Measurements from ENCODE around the gene COX7B2. TPM values are rescaled to one million over a fixed set of nuclear protein-coding genes. Genes with fewer than 3 reads are reported as not detected.

COX7B2 gene
- total RNA-seq, 1 donor from 2014 or later = not detected

- no peak for DNase-seq (ENCODE audit: low read depth in 2 of 2)
Observed at GRCh38 chr4:46890056-46890455, 19.0 kb downstream of the COX7B2 start.

GRCh38 chr4:46889410-46889809 is 19.6 kb downstream of the COX7B2 start:
- DNase-seq (ENCODE audit: low read depth in 2 of 2) = no peak

GRCh38 chr4:46886711-46887110 is 22.3 kb downstream of the COX7B2 start:
- peak; percentile 4 to 35 for DNase-seq (ENCODE audit: low read depth in 2 of 2)

- DNase-seq (ENCODE audit: low read depth in 2 of 2) = no peak
Observed at GRCh38 chr4:46878641-46879040, 30.4 kb downstream of the COX7B2 start.

GRCh38 chr4:46874811-46875210 is 34.2 kb downstream of the COX7B2 start:
- DNase-seq (ENCODE audit: low read depth in 2 of 2) = no peak

GRCh38 chr4:46870411-46870810 is 38.6 kb downstream of the COX7B2 start:
- no peak for DNase-seq (ENCODE audit: low read depth in 2 of 2)

DNA sequence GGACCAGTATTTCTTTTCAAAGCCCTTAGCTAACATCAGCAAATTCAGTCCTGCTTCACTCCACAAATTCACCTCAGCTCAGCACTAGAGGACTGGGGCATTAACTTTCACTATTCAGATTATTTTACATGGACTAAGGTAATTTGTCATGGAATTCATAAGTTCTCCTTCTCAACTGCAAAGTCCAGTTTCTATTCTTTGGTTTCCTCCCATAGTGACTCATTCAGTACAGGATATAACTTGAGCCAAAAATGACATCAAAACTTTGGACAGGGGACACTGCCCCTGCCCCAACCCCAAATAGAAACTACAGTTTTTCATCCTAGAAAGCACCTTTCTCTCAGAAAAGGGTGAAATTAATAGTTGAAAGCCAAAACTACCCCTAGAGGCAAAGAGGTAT is 52.7 kb downstream of the COX7B2 start:
- DNase-seq (ENCODE audit: low read depth in 2 of 2) = peak in 1 of 2 donors; percentile 41

GRCh38 chr4:46852800-46853199 is 56.2 kb downstream of the COX7B2 start:
- DNase-seq (ENCODE audit: low read depth in 2 of 2) = no peak

GRCh38 chr4:46850026-46850425 is 59.0 kb downstream of the COX7B2 start:
- DNase-seq (ENCODE audit: low read depth in 2 of 2) = no peak

GRCh38 chr4:46844325-46844917 is 64.6 kb downstream of the COX7B2 start:
- DNase-seq (ENCODE audit: low read depth in 2 of 2) = peak; percentile 57 to 77

- no peak for DNase-seq (ENCODE audit: low read depth in 2 of 2)
Observed at GRCh38 chr4:46839128-46839527, 69.9 kb downstream of the COX7B2 start.

DNA sequence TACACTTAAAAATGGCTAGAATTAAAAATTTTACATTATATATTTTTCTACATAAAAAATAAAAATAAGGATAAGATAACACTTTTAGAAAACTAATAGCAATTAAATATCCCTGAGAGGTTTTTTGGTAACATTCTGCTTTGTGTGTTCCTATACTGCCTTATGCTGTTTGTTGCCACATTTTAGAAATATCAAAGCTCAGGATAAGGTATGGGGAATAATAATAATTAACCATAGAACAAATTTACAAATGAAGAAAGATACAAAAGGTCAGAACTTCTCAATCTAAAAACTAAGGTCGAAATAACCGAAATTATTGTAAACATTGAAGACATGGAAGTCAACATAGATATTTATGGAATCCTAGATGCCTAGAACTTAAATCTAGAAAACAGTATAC is 71.4 kb downstream of the COX7B2 start:
- no peak for DNase-seq (ENCODE audit: low read depth in 2 of 2)

DNA sequence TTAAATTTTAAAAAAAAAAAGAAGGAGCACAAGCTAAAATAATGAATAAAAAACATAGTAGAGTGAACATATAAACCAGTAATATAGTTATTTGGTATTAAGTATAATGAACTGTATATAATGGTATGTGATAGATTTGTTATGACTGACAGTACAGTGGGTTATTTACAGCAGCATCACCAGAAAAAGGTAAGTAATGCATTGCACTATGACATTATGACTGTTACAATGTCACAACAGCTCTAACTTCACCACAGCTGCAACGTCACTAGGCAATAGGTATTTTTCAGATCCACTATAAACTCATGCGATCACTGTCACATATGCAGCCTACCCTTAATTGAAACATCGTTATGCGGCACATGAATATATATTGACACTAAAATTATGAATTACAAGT is 72.5 kb downstream of the COX7B2 start:
- DNase-seq (ENCODE audit: low read depth in 2 of 2) = no peak

DNA sequence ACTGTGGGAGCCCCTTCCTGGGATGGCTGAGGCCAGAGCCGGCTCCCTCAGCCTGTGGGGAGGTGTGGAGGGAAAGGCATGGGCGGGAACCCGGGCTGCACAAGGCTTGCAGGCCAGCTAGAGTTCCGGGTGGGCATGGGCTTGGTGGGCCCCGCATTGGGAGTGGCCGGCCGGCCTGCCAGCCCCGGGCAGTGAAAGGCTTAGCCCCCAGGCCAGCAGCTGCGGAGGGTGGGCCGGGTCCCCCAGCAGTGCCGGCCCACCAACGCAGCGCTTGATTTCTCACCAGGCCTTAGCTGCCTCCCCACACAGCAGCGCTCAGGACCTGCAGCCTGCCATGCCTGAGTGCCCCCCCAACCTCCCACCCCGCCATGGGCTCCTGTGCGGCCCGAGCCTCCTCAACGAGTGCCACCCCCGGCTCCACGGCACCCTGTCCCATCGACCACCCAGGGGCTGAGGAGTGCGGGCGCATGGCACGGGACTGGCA is 78.0 kb downstream of the COX7B2 start:
- no peak for DNase-seq (ENCODE audit: low read depth in 2 of 2)

- DNase-seq (ENCODE audit: low read depth in 2 of 2) = no peak
Observed at GRCh38 chr4:46820154-46820553, 88.9 kb downstream of the COX7B2 start.

DNA sequence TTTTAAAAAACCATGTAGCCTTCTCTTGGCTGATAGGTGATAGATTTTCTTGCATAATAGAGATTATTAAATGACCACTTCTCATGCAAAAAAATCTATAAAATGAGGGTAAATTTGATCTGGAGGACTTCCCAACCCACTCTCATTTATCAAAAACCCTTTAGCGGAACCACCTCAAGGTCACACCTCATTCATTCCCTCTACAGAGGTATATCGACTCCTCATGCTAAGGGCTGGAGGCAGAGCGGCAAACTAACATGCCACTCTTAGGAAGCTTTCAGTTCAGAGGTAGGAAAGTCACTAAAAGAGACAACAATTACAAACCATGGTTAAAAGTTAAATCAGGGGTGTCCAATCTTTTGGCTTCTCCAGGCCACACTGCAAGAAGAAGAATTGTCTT is 90.0 kb downstream of the COX7B2 start:
- no peak for DNase-seq (ENCODE audit: low read depth in 2 of 2)

DNA sequence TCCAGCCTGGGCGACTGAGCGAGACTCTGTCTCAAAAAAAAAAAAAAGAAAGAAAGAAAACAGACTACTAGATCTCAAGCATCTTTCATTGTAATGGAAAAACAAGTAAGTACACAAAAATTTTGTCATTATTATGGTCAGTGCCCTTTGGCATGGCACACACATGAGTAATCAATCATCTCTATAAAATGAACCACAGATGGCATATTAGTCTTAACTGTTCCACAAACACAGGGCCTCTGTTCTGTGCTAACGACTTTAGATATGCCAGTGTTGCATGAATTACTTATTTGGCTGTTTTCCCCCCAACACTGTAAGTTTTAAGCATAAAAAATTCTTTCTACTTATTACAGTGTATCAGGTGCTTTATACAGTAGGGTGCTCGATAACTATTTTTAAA is 90.4 kb downstream of the COX7B2 start:
- DNase-seq (ENCODE audit: low read depth in 2 of 2) = no peak

DNA sequence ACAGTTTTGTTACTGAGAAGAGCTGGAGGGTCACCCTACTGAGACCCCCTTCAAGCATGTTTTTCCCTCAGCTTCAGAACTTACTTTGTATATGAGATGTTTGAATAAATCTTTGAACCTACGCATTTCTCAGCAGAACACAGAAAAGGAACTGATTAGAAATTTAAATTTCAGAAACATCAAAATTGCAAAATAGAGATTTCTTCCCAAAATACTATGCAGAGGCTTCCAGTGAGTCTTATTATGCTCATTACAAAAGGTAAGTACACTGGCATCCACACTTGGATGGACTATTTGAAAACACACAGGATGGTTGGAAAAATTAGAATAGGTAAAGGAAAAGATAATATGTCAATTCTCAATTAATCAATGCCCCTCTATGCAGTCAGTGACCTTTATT is 91.2 kb downstream of the COX7B2 start:
- no peak for DNase-seq (ENCODE audit: low read depth in 2 of 2)

DNA sequence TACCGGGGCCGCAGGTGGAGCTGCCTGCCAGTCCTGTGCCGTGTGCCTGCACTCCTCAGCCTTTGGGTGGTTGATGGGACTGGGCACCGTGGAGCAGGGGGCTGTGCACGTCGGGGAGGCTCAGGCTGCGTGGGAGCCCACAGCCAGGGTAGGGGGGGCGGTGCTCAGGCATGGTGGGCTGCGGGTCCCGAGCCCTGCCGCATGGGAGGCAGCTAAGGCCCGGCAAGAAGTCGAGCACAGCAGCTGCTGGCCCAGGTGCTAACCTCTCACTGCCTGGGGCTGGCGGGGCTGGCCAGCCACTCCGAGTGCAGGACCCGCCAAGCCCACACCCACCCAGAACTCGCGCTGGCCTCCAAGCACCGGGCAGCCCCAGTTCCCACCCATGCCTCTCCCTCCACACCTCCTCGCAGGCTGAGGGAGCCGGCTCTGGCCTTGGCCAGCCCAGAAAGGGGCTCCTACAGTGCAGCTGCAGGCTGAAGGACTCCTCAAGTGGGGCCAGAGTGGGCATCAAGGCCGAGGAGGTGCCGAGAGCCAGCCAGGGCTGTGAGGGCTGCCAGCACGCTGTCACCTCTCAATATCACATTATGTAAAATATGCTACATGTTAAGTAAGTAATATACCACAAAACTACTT is 104.1 kb downstream of the COX7B2 start:
- DNase-seq (ENCODE audit: low read depth in 2 of 2) = no peak

GRCh38 chr4:46793036-46793435 is 116.0 kb downstream of the COX7B2 start:
- no peak for DNase-seq (ENCODE audit: low read depth in 2 of 2)

DNA sequence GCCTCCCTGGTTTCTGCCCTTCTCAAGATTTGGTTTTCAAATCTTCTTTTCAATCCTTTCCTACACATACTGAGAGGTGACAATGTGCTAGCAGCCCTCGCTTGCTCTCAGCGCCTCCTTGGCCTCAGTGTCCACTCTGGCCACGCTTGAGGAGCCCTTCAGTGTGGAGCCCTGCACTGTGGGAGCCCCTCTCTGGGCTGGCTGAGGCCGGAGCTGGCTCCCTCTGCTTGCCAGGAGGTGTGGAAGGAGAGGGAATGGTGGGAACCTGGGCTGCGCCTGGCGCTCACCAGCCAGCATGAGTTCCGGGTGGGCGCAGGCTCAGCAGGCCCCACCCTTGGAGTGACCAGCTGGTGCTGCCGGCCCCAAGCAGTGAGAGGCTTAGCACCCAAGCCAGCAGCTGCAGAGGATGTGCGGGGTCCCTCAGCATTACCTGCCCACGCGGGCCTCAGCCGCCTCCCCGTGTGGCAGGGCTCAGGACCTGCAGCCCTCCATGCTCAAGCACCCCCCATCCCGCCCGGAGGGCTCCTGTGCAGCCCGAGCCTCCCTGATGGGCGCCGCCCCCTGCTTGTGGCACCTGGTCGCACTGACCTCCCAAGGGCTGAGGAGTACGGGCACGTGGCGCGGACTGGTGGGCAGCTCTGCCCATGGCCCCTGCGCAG is 127.5 kb downstream of the COX7B2 start:
- DNase-seq (ENCODE audit: low read depth in 2 of 2) = no peak

DNA sequence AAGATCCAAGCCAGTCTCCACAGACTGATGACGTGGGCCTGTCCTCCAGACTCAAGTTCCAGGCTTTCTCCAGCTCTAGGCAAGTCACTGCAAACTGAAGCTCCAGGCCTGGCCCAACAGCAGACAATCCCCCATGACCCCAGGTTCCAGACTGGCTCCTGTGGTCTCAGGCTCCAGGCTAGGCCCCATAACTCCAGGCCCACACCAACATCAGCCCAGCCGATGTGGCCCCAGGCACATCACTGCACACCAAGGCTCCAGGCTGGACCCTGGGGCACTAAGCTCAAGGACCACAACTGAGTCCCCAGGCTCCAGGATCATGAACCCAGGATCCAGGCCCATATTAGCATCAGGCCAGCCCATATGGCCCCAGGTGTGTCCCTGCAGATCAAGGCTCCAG is 143.6 kb downstream of the COX7B2 start:
- no peak for DNase-seq (ENCODE audit: low read depth in 2 of 2)

GRCh38 chr4:46730075-46730474 is 179.0 kb downstream of the COX7B2 start:
- no peak for DNase-seq (ENCODE audit: low read depth in 2 of 2)
